ENCODE measurements around the gene CAMK2G.

Gene CAMK2G

DNA sequence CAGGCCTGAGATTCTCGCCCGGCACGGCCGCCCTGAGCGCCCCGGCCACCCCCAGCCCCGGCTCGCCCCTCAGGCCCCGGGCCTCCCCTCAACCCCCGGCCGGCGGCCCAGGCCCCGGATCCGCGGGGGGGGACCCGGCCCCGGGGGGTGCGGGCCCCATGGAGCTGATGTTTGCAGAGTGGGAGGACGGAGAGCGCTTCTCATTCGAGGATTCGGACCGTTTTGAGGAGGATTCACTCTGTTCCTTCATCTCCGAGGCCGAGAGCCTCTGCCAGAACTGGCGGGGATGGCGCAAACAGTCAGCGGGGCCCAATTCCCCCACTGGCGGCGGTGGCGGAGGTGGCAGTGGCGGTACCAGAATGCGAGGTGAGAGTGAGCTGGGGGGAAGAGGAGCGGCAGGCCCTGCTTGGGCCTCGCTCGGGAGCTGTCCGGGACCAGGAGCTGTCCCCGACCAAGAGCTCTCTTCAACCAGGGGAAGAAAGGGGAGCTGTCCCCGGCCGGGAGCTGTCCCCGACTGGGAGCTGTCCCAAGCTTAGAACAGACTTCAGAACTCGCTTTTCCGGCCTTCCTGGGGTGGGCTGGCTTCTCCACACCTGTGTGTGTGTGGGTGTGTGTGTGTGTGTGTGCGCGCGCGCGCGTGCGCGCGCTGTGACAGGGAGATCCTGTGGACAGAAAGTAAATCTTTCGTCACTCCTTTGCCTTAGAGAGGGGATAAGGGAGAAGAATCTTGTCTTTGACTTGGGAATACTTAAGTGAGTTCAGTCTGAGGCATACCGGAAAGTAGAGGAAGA, 88.4 kb downstream of the CAMK2G start:
- H3K4me3 ChIP-seq (ENCODE audit: low read depth, low read length): peak overlapping the region; percentile 97
- TF ChIP-seq, protein P1, sequence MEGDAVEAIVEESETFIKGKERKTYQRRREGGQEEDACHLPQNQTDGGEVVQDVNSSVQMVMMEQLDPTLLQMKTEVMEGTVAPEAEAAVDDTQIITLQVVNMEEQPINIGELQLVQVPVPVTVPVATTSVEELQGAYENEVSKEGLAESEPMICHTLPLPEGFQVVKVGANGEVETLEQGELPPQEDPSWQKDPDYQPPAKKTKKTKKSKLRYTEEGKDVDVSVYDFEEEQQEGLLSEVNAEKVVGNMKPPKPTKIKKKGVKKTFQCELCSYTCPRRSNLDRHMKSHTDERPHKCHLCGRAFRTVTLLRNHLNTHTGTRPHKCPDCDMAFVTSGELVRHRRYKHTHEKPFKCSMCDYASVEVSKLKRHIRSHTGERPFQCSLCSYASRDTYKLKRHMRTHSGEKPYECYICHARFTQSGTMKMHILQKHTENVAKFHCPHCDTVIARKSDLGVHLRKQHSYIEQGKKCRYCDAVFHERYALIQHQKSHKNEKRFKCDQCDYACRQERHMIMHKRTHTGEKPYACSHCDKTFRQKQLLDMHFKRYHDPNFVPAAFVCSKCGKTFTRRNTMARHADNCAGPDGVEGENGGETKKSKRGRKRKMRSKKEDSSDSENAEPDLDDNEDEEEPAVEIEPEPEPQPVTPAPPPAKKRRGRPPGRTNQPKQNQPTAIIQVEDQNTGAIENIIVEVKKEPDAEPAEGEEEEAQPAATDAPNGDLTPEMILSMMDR (IDR thresholded peaks at IDR 0.05; ENCODE audit: low read depth, low read length, missing control alignments): no peak
- in situ Hi-C loops (cut with HindIII; ENCODE audit: low sequenced_read_pairs): no loop called here
- DNase-seq (ENCODE audit: low read depth): no peak

DNA sequence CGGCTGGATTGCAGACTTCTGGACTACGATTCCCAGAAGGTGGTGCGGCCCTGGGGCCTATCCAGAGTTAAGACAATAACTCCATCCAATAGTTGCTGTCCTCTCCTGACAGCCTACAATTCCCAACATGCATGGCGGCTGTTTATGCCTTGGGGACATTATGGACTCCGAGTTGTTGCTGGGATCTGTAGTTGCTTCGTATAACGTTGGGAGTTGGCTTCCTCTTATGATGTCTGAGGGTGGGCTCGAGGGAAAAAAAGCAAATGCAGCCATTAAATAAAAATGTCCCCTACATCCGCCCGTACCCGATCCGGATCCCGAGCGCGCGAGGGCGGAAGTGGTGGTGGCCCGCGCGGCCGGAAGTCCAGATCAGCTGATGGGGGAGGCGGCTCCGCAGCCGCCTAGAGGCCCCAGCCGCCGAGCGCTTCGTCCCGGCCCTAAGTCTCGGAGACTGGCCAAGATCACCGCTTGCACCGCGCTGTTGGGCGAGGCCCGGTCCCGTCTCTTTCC, 89.1 kb downstream of the CAMK2G start, which contains the start of gene ZSWIM8:
Gene ZSWIM8 (plus strand): TSS at position 396 of the 510 bp plus-strand sequence. CDS start 273 bp downstream, outside the sequence.
- in situ Hi-C loops (cut with HindIII; ENCODE audit: low sequenced_read_pairs): no loop called here
- H3K4me3 ChIP-seq (ENCODE audit: low read depth, low read length): peak within 1 kb of the TSS; percentile 97

DNA sequence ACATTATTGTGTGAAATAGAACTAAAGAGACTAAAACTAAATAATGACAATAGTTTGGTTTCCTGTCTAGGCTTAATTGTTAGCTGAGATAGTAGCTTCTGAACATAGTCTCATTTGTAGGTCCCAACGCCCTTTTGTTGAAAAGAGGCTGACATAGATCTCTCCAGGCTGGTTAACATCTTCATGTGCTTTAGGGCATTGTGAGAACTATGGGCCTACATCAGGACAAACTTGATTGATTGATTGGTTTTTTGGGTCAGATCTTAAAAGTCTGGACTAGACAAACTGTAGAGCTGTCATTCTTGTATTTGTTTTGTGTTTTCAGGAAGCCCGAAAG, 91.6 kb downstream of the CAMK2G start:
- in situ Hi-C loops (cut with HindIII; ENCODE audit: low sequenced_read_pairs): no loop called here
- peak overlapping the region; percentile 87 for H3K4me3 ChIP-seq (ENCODE audit: low read depth, low read length)
- TF ChIP-seq, protein P1 (IDR thresholded peaks at IDR 0.05; ENCODE audit: low read depth, low read length, missing control alignments): no peak
- DNase-seq (ENCODE audit: low read depth): no peak

More for the DNA sequence above, 89.1 kb downstream of the CAMK2G start, which contains the start of gene ZSWIM8:
- TF ChIP-seq, protein P1 (IDR thresholded peaks at IDR 0.05; ENCODE audit: low read depth, low read length, missing control alignments): no peak
- DNase-seq (ENCODE audit: low read depth): peak; percentile 96

DNA sequence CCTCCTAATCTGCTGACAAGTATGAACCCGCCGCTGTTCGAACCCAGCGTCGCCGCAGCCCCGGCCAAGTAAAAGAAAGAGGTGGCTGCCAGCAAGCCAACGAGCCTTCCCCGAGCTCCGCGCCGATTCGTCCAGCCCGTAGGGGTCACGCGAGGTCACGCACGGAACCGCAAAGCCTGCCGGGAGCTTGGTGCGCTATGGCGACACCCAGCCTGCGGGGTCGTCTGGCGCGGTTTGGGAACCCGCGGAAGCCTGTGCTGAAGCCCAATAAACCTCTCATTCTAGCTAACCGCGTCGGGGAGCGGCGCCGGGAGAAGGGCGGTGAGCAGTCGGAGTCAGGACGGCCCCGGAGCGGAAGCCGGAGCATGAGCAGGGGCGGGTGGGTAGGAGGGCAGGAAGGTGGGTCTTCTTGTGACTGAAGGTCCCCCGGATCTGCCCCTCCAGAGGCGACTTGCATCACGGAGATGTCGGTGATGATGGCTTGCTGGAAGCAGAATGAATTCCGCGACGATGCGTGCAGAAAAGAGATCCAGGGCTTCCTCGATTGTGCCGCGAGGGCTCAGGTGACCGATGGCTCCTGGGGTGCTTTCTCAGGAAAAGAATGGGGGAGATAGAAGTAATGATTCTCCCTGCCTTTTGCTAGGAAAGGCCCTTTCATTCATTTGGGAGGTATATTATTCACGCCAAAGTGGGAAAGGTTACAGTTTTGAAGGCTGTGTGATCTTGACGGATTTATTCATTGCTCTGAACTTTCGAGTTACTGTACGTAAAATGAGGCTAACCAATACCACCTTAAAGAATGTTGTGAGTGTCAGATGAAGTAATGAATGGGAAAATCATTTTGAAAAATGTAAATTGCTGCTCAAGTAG, 92.2 kb downstream of the CAMK2G start, which contains the start of gene CHCHD1:
Gene CHCHD1 (plus strand): TSS at position 170 of the 870 bp plus-strand sequence. CDS start 28 bp downstream, at position 198.
- H3K4me3 ChIP-seq (ENCODE audit: low read depth, low read length): peak within 1 kb of the TSS; percentile 87
- peak; percentile 63 for DNase-seq (ENCODE audit: low read depth)
- in situ Hi-C loops (cut with HindIII; ENCODE audit: low sequenced_read_pairs): no loop called here
- TF ChIP-seq, protein P1 (IDR thresholded peaks at IDR 0.05; ENCODE audit: low read depth, low read length, missing control alignments): no peak

DNA sequence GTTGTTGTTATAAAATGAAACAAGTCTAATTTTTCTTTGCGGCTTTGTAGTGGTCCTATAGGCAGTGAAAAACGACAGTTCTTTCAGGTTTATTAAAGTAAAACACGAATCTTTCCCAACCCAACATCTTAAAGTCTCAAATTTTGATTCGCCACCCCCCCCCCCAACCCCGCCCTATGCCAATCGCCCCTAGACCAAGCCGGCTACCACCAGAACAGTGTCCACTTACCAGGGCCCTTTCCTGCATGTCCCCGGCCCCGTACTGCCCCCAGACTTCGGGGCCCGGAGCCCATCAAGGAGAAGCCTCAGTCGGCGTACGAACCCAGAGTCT, 92.8 kb downstream of the CAMK2G start:
- peak overlapping the region; percentile 87 for H3K4me3 ChIP-seq (ENCODE audit: low read depth, low read length)
- no peak for DNase-seq (ENCODE audit: low read depth)
- in situ Hi-C loops (cut with HindIII; ENCODE audit: low sequenced_read_pairs): no loop called here
- TF ChIP-seq, protein P1 (IDR thresholded peaks at IDR 0.05; ENCODE audit: low read depth, low read length, missing control alignments): no peak

DNA sequence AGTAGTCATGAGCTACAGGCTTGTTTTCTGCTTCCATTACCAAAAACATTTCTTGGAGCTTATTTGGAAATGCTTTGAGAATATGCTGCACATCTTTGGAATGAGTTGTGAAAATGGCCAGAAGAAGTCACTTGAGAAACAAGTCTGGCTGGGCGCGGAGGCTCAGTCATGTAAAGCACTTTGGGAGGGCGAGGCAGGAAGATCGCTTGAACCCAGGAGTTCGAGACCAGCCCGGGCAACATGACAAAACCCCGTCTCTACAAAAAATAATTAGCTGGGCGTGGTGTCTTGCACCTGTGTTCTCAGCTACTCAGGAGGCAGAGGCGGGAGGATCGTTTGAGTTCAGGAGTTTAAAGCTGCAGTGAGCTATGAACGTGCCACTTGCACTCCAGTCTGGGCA, 93.4 kb downstream of the CAMK2G start:
- DNase-seq (ENCODE audit: low read depth): no peak
- TF ChIP-seq, protein P1 (IDR thresholded peaks at IDR 0.05; ENCODE audit: low read depth, low read length, missing control alignments): no peak
- H3K4me3 ChIP-seq (ENCODE audit: low read depth, low read length): peak overlapping the region; percentile 87
- in situ Hi-C loops (cut with HindIII; ENCODE audit: low sequenced_read_pairs): no loop called here
